K562 (cell line): ENCODE measurements around the gene SPATS2. TPM values are rescaled to one million over a fixed set of nuclear protein-coding genes. Genes with fewer than 3 reads are reported as not detected.

Experiments
- ARNT ChIP-seq, 2 experiments: fragments of 450-650 bp; IDR thresholded peaks; 2 replicates each; pipeline ENCODE4 v1.6.1; 2016; ENCODE audit warnings: mild to moderate bottlenecking in 1 of 2
- CHD2 ChIP-seq: IDR thresholded peaks from 2 replicates; pipeline ENCODE4 v1.6.1; 2011; ENCODE audit warnings: low read depth, low read length
- DLX4 ChIP-seq: fragments of 250-450 bp; sonication (Bioruptor Pico); IDR thresholded peaks from 2 replicates; pipeline ENCODE4 v1.6.1; 2021; ENCODE audit warnings: mild to moderate bottlenecking
- E2F1 ChIP-seq: sonication (generic); formaldehyde crosslinking; IDR thresholded peaks from 2 replicates; pipeline ENCODE4 v1.8.1; 2023; ENCODE audit warnings: mild to moderate bottlenecking, missing genetic modification reagents, moderate library complexity
- EGR1 ChIP-seq: fragments of 450-650 bp; conservative IDR thresholded peaks from 2 replicates; pipeline ENCODE4 v1.6.1; 2017; ENCODE audit warnings: mild to moderate bottlenecking
- ETS1 ChIP-seq: conservative IDR thresholded peaks from 2 replicates; pipeline ENCODE4 v1.6.1; 2011; ENCODE audit warnings: low read depth, mild to moderate bottlenecking, low read length; ENCODE audit not compliant: control insufficient read depth
- JUNB ChIP-seq: fragments of 450-650 bp; formaldehyde crosslinking; conservative IDR thresholded peaks from 2 replicates; pipeline ENCODE4 v1.4.0; 2020; ENCODE audit warnings: mild to moderate bottlenecking
- NCOA2 ChIP-seq, 2 experiments: fragments of 450-650 bp; IDR thresholded peaks; 2 replicates each; pipeline ENCODE4 v1.6.1; 2018; ENCODE audit warnings: mild to moderate bottlenecking in 2 of 2, moderate library complexity in 1 of 2; ENCODE audit not compliant: partially characterized antibody in 2 of 2
- PHB2 ChIP-seq: fragments of 450-650 bp; IDR thresholded peaks from 2 replicates; pipeline ENCODE4 v1.6.1; 2017; ENCODE audit warnings: low read depth
- PTTG1 ChIP-seq: fragments of 450-650 bp; IDR thresholded peaks from 2 replicates; pipeline ENCODE4 v1.6.1; 2016; ENCODE audit warnings: low read depth, mild to moderate bottlenecking, missing genetic modification characterization, missing compliant biosample characterization
- RBM15 ChIP-seq: fragments of 200-400 bp; formaldehyde crosslinking; IDR thresholded peaks from 2 replicates; pipeline ENCODE4 v1.6.1; 2018; ENCODE audit warnings: mild to moderate bottlenecking, low read length, moderate library complexity; ENCODE audit not compliant: insufficient read depth
- SMAD4 ChIP-seq: fragments of 250-450 bp; sonication (Bioruptor Pico); conservative IDR thresholded peaks from 2 replicates; pipeline ENCODE4 v1.8.0; 2021; ENCODE audit warnings: inconsistent platforms, mild to moderate bottlenecking, moderate library complexity
- SMARCC2 ChIP-seq: fragments of 450-650 bp; IDR thresholded peaks from 2 replicates; pipeline ENCODE4 v1.6.1; 2017; ENCODE audit warnings: antibody characterized with exemption, moderate library complexity, mild to moderate bottlenecking, low read depth
- TAF1 ChIP-seq: IDR thresholded peaks from 2 replicates; pipeline ENCODE4 v1.6.1; 2011; ENCODE audit warnings: mild to moderate bottlenecking, low read length, moderate library complexity; ENCODE audit not compliant: insufficient read depth, control insufficient read depth, severe bottlenecking; ENCODE audit errors: extremely low read depth
- TFAM ChIP-seq: fragments of 250-450 bp; sonication (Bioruptor Pico); conservative IDR thresholded peaks from 2 replicates; pipeline ENCODE4 v1.5.0; 2021; ENCODE audit warnings: mild to moderate bottlenecking, moderate library complexity
- TFAP4 ChIP-seq: sonication (generic); formaldehyde crosslinking; IDR thresholded peaks from 2 replicates; pipeline ENCODE4 v1.8.0; 2022; ENCODE audit warnings: missing genetic modification reagents, mild to moderate bottlenecking, moderate library complexity, borderline replicate concordance
- USF1 ChIP-seq: sonication (generic); formaldehyde crosslinking; IDR thresholded peaks from 2 replicates; pipeline ENCODE4 v1.9.0; 2022; ENCODE audit warnings: mild to moderate bottlenecking, missing genetic modification reagents
- XRCC5 ChIP-seq: fragments of 200-400 bp; formaldehyde crosslinking; IDR thresholded peaks from 2 replicates; pipeline ENCODE4 v1.6.1; 2017; ENCODE audit warnings: low read depth, mild to moderate bottlenecking, low read length
- ZBTB8A ChIP-seq: fragments of 450-650 bp; IDR thresholded peaks from 2 replicates; pipeline ENCODE4 v1.6.1; 2018; ENCODE audit warnings: mild to moderate bottlenecking, moderate library complexity; ENCODE audit not compliant: partially characterized antibody
- ZEB2 ChIP-seq: fragments of 450-650 bp; IDR thresholded peaks from 2 replicates; pipeline ENCODE4 v1.6.1; 2016
- ZNF133 ChIP-seq: fragments of 250-450 bp; sonication (Bioruptor Pico); IDR thresholded peaks from 2 replicates; pipeline ENCODE4 v1.4.0; 2020; ENCODE audit warnings: mild to moderate bottlenecking
- ZNF282 ChIP-seq: sonication (generic); formaldehyde crosslinking; IDR thresholded peaks from 2 replicates; pipeline ENCODE4 v1.8.1; 2023; ENCODE audit warnings: missing genetic modification reagents
- ZNF408 ChIP-seq: fragments of 250-450 bp; sonication (Bioruptor Pico); IDR thresholded peaks from 2 replicates; pipeline ENCODE4 v1.4.0; 2020; ENCODE audit warnings: low read depth, mild to moderate bottlenecking, moderate library complexity
- ZNF551 ChIP-seq: fragments of 250-450 bp; sonication (Bioruptor Pico); IDR thresholded peaks from 2 replicates; pipeline ENCODE4 v1.5.0; 2021; ENCODE audit warnings: mild to moderate bottlenecking, moderate library complexity
- ZNF77 ChIP-seq: fragments of 250-450 bp; sonication (Bioruptor Pico); IDR thresholded peaks from 2 replicates; pipeline ENCODE4 v1.5.0; 2020
- polyA plus RNA-seq, 8 experiments: library from polyadenylated mRNA; depleted of rRNA in 4 of 8; stranded (reverse) in 5 of 8; unstranded in 3 of 8; fragments of >200 nt; fragmentation: Nextera tagmentation in 2 of 8; fragmentation: Illumina TruSeq in 1 of 8; extraction: Ambion mirVana in 2 of 8; extraction: Trizol in 1 of 8; gene quantifications; 2 replicates each; pipeline versions ENCODE4 v1.2.1 to v1.2.3, GENCODE V29; 2011 to 2014; ENCODE audit warnings: inconsistent platforms in 1 of 8, missing spikeins in 1 of 8
- total RNA-seq, 7 experiments: library from RNA; depleted of rRNA in 6 of 7; stranded (reverse); fragments of >200 nt in 6 of 7; fragmentation: Illumina TruSeq in 2 of 7; extraction: Trizol in 2 of 7; gene quantifications; 2 replicates each; pipeline versions ENCODE4 v1.2.1 to v1.2.3, GENCODE V29; 2011 to 2021; ENCODE audit warnings: low replicate concordance in 1 of 7

The SPATS2 gene
- total and polyA plus RNA-seq, 9 of the 15 experiments (the other 6 are each of a cell fraction or from before 2014, with no cell fraction given): 5.4 to 48.2 (median 17.5) TPM

- TF ChIP-seq SMARCC2 (no peak), ETS1 (0 out of 2 replicates have a peak, but pooled peaks have one; percentile 49), ZNF408 (no peak), E2F1 (CRISPR knock-in tag) (no peak), PTTG1 (no peak), CHD2 (no peak), JUNB (CRISPR knock-in tag) (no peak), ARNT (IDR thresholded peaks at IDR 0.05) (no peak), DLX4 (CRISPR knock-in tag) (no peak), ZNF133 (CRISPR knock-in tag) (no peak), RBM15 (no peak), TFAP4 (CRISPR knock-in tag) (peak; percentile 31; the same call in 1 of the 2 replicates), ZNF551 (CRISPR knock-in tag) (no peak), PHB2 (no peak), TAF1 (no peak), TFAM (CRISPR knock-in tag) (no peak), NCOA2 (IDR thresholded peaks at IDR 0.05; ENCODE audit: partially characterized antibody in 2 of 2) (no peak), EGR1 (no peak), XRCC5 (peak; percentile 66; the same call in 1 of the 2 replicates), USF1 (CRISPR knock-in tag) (peak; percentile 52; the same call in 1 of the 2 replicates), ZBTB8A (no peak), ZNF77 (CRISPR knock-in tag) (no peak), SMAD4 (no peak), ZEB2 (no peak), ZNF282 (CRISPR knock-in tag) (0 out of 2 replicates have a peak, but pooled peaks have one; percentile 61)
Observed at GRCh38 chr12:49331380-49332222, 35.7 kb upstream of the SPATS2 start (continued).
